Upper lobe of left lung (tissue), 4 donors: Measurements from ENCODE around the gene GNGT2.

ENCODE experiments used
- EP300 ChIP-seq, 4 donors: sonication (generic); formaldehyde crosslinking; IDR thresholded peaks; one replicate each; pipeline ENCODE4 v1.5.1; 2017; ENCODE audit warnings: antibody characterized with exemption in 4 of 4, control low read depth in 2 of 4
- POLR2A ChIP-seq, 4 donors: fragments of 450-650 bp; IDR thresholded peaks; one replicate each; pipeline ENCODE4 v1.5.1; 2016 to 2017; ENCODE audit warnings: antibody characterized with exemption in 4 of 4, mild to moderate bottlenecking in 2 of 4
- POLR2AphosphoS5 ChIP-seq, 2 donors: sonication (generic); formaldehyde crosslinking; IDR thresholded peaks; one replicate each; pipeline ENCODE4 v1.5.1; 2017; ENCODE audit warnings: antibody characterized with exemption in 2 of 2
- TF ChIP-seq, protein P1 (sequence below), 6 experiments: fragments of 450-650 bp in 4 of 6; fragments of 200-600 bp in 2 of 6; sonication (generic) in 2 of 6; IDR thresholded peaks; one replicate each; pipeline ENCODE4 v1.5.1; 2016 to 2019; ENCODE audit warnings: antibody characterized with exemption in 6 of 6

DNA sequence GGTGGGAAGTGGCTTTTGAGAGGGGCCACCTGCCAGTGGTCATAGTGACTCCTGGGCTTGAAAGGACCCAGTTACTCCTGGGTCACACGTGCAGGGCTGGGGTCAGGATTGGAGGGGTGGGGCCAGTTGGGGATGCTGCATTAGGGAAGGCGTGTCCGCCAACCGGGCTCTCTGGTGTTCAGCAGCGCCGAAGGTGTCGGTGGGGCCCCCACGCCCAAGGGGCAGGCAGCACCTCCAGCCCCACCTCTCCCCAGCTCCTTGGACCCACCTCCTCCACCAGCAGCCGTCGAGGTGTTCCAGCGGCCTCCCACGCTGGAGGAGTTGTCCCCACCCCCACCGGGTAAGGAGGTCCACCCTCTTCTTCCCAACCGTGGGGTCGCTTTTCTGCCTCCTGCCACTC lies 9.6 kb upstream of the GNGT2 start:
- TF ChIP-seq POLR2A (IDR thresholded peaks at IDR 0.05) (no peak), EP300 (IDR thresholded peaks at IDR 0.05) (no peak), POLR2AphosphoS5 (IDR thresholded peaks at IDR 0.05) (no peak)
- TF ChIP-seq, protein P1, sequence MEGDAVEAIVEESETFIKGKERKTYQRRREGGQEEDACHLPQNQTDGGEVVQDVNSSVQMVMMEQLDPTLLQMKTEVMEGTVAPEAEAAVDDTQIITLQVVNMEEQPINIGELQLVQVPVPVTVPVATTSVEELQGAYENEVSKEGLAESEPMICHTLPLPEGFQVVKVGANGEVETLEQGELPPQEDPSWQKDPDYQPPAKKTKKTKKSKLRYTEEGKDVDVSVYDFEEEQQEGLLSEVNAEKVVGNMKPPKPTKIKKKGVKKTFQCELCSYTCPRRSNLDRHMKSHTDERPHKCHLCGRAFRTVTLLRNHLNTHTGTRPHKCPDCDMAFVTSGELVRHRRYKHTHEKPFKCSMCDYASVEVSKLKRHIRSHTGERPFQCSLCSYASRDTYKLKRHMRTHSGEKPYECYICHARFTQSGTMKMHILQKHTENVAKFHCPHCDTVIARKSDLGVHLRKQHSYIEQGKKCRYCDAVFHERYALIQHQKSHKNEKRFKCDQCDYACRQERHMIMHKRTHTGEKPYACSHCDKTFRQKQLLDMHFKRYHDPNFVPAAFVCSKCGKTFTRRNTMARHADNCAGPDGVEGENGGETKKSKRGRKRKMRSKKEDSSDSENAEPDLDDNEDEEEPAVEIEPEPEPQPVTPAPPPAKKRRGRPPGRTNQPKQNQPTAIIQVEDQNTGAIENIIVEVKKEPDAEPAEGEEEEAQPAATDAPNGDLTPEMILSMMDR (IDR thresholded peaks at IDR 0.05): no peak
